Measurements from ENCODE around the gene C12orf60.

The C12orf60 gene

GRCh38 chr12:14814014-14814413 lies 10.5 kb downstream of the C12orf60 start, which contains the start of gene SMCO3:
Gene SMCO3 (minus strand): TSS chr12:14814182. CDS start chr12:14806680, 7,502 bp downstream.
- Histone ChIP-seq H3K9me2 (replicated peaks; ENCODE audit: control insufficient read depth, low read length) (no peaks in the 10 kb centered on the region), H3F3A (ENCODE audit: control insufficient read depth, insufficient read depth) (no peaks in the 10 kb centered on the region), H3K9me3 (ENCODE audit: control insufficient read depth, insufficient read depth, low read length) (no peaks in the 10 kb centered on the region), H3K27ac (ENCODE audit: low read depth, low read length) (no peak within 1 kb of the TSS), H3K36me3 (ENCODE audit: control insufficient read depth, low read length) (no peaks in the 10 kb centered on the region), H4K20me1 (ENCODE audit: control insufficient read depth, insufficient read depth, low read depth, low read length) (no peaks in the 10 kb centered on the region), H3K79me2 (ENCODE audit: control insufficient read depth, low read length) (no peaks in the 10 kb centered on the region), H3K4me2 (ENCODE audit: low read length) (no peak within 1 kb of the TSS), H3K4me3 (ENCODE audit: low read length) (no peak within 1 kb of the TSS), H3K4me1 (ENCODE audit: control insufficient read depth, low read length) (peaks cover 6% of the 10 kb centered on the region), H3K27me3 (ENCODE audit: control insufficient read depth, low read length) (no peaks in the 10 kb centered on the region)
- no peak for TF ChIP-seq EZH2phosphoT487 (IDR thresholded peaks at IDR 0.05; ENCODE audit: borderline replicate concordance, low read length)
- no peak for TF ChIP-seq CTCF (IDR thresholded peaks at IDR 0.05; ENCODE audit: low read depth, low read length, poor library complexity, severe bottlenecking)

- no peak overlapping the region for H3K4me2 ChIP-seq (ENCODE audit: low read length)
Measured at GRCh38 chr12:14824012-14824634, 20.7 kb downstream of the C12orf60 start.

GRCh38 chr12:14825256-14825655 lies 21.8 kb downstream of the C12orf60 start:
- no peaks in the 10 kb centered on the region for H3K4me1 ChIP-seq (ENCODE audit: control insufficient read depth, low read length)
- no peak overlapping the region for H3K27ac ChIP-seq (ENCODE audit: low read depth, low read length)
- H3K9me3 ChIP-seq (ENCODE audit: control insufficient read depth, insufficient read depth, low read length), result no peaks in the 10 kb centered on the region
- no peak overlapping the region for H3K4me2 ChIP-seq (ENCODE audit: low read length)
- H3K27me3 ChIP-seq (ENCODE audit: control insufficient read depth, low read length), result no peaks in the 10 kb centered on the region
- no peaks in the 10 kb centered on the region for H3K36me3 ChIP-seq (ENCODE audit: control insufficient read depth, low read length)
- TF ChIP-seq CTCF (IDR thresholded peaks at IDR 0.05; ENCODE audit: low read depth, low read length, poor library complexity, severe bottlenecking), result no peak
- TF ChIP-seq EZH2phosphoT487 (IDR thresholded peaks at IDR 0.05; ENCODE audit: borderline replicate concordance, low read length), result no peak
- H4K20me1 ChIP-seq (ENCODE audit: control insufficient read depth, insufficient read depth, low read depth, low read length), result no peaks in the 10 kb centered on the region
- no peaks in the 10 kb centered on the region for H3K9me2 ChIP-seq (replicated peaks; ENCODE audit: control insufficient read depth, low read length)
- H3K4me3 ChIP-seq (ENCODE audit: low read length), result no peak overlapping the region
- no peaks in the 10 kb centered on the region for H3K79me2 ChIP-seq (ENCODE audit: control insufficient read depth, low read length)
- H3F3A ChIP-seq (ENCODE audit: control insufficient read depth, insufficient read depth), result no peaks in the 10 kb centered on the region

More at GRCh38 chr12:14824012-14824634, 20.7 kb downstream of the C12orf60 start:
- Histone ChIP-seq H3K79me2 (ENCODE audit: control insufficient read depth, low read length) (no peaks in the 10 kb centered on the region), H3K4me1 (ENCODE audit: control insufficient read depth, low read length) (no peaks in the 10 kb centered on the region), H3K36me3 (ENCODE audit: control insufficient read depth, low read length) (no peaks in the 10 kb centered on the region), H3K27ac (ENCODE audit: low read depth, low read length) (no peak overlapping the region), H3K9me2 (replicated peaks; ENCODE audit: control insufficient read depth, low read length) (no peaks in the 10 kb centered on the region), H4K20me1 (ENCODE audit: control insufficient read depth, insufficient read depth, low read depth, low read length) (no peaks in the 10 kb centered on the region), H3K9me3 (ENCODE audit: control insufficient read depth, insufficient read depth, low read length) (no peaks in the 10 kb centered on the region), H3K27me3 (ENCODE audit: control insufficient read depth, low read length) (no peaks in the 10 kb centered on the region), H3F3A (ENCODE audit: control insufficient read depth, insufficient read depth) (no peaks in the 10 kb centered on the region), H3K4me3 (ENCODE audit: low read length) (no peak overlapping the region)
- no peak for TF ChIP-seq EZH2phosphoT487 (IDR thresholded peaks at IDR 0.05; ENCODE audit: borderline replicate concordance, low read length)
- no peak for TF ChIP-seq CTCF (IDR thresholded peaks at IDR 0.05; ENCODE audit: low read depth, low read length, poor library complexity, severe bottlenecking)
